ENCODE measurements around the gene SFTPA1. TPM values are rescaled to one million over a fixed set of nuclear protein-coding genes. Genes with fewer than 3 reads are reported as not detected.
A peak's percentile ranks its signal among the peaks of the same experiment; 100 is the strongest.
"Not testable (repeated sequence)": the region's sequence is repeated elsewhere in the genome, so short reads cannot be mapped to it uniquely, and the experiment has no call there.

Gene SFTPA1
- total and polyA plus RNA-seq, 2 experiments from 2014 or later = not detected

- H3K4me2 ChIP-seq = not testable (repeated sequence)
These were observed 11.1 kb upstream of the SFTPA1 start for GRCh38 chr10:79599644-79600043.

GRCh38 chr10:79601939-79602338, 8.8 kb upstream of the SFTPA1 start:
- no peaks in the 10 kb centered on the region for H3K27me3 ChIP-seq (ENCODE audit: insufficient read depth)
- Mint-ChIP-seq H3K27me3 (ENCODE audit: insufficient read depth, low read depth, poor library complexity) (peaks cover 4% of the 10 kb centered on the region), H3K27ac (no peak overlapping the region), H3K36me3 (ENCODE audit: low read depth) (peaks cover 33% of the 10 kb centered on the region), H3K9me3 (peaks cover 42% of the 10 kb centered on the region), H3K4me3 (no peak overlapping the region), H3K4me1 (peaks cover 23% of the 10 kb centered on the region)
- peaks cover 12% of the 10 kb centered on the region; the same call in 1 of the 2 replicates for H3K36me3 ChIP-seq (ENCODE audit: insufficient read depth)
- no peak overlapping the region for H2AFZ ChIP-seq
- no peaks in the 10 kb centered on the region; the same call in 1 of the 2 replicates for H3K4me1 ChIP-seq (ENCODE audit: insufficient read depth)
- H3K4me3 ChIP-seq = no peak overlapping the region
- H3K9me2 ChIP-seq (ENCODE audit: insufficient read depth) = 0 out of 2 replicates have a peak, but pooled peaks cover 9% of the 10 kb centered on the region
- no peak overlapping the region for H3K27ac ChIP-seq (ENCODE audit: low read depth)
- no peak for DNase-seq (ENCODE audit: low spot score)
- H4K20me1 ChIP-seq (replicated peaks; ENCODE audit: insufficient read depth) = no peaks in the 10 kb centered on the region
- H3K4me2 ChIP-seq = no peak overlapping the region
- ATAC-seq = no peak
- no peaks in the 10 kb centered on the region for H3K79me2 ChIP-seq (replicated peaks; ENCODE audit: insufficient read depth)
- no peaks in the 10 kb centered on the region for H3F3A ChIP-seq (replicated peaks; ENCODE audit: low read depth)
- TF ChIP-seq EZH2 (IDR thresholded peaks at IDR 0.05; ENCODE audit: low read depth, unreplicated experiment) = no peak
- no peak for TF ChIP-seq ZNF462 (CRISPR knock-in tag; IDR thresholded peaks at IDR 0.05)
- TF ChIP-seq REST (IDR thresholded peaks at IDR 0.05; ENCODE audit: unreplicated experiment) = no peak
- TF ChIP-seq CTCF (conservative IDR thresholded peaks at IDR 0.05; ENCODE audit: low read depth in 2 of 2) = no peak
- no peak for TF ChIP-seq POLR2AphosphoS5 (IDR thresholded peaks at IDR 0.05; ENCODE audit: low read depth)
- TF ChIP-seq ZNF114 (CRISPR knock-in tag; IDR thresholded peaks at IDR 0.05) = no peak
- no peak for TF ChIP-seq JUNB (IDR thresholded peaks at IDR 0.05; ENCODE audit: unreplicated experiment)
- no peak for TF ChIP-seq CREB1 (CRISPR knock-in tag; IDR thresholded peaks at IDR 0.05; ENCODE audit: low read depth)
- TF ChIP-seq ZNF331 (CRISPR knock-in tag; IDR thresholded peaks at IDR 0.05; ENCODE audit: low read depth) = no peak
- no peak for TF ChIP-seq EZH2phosphoT487 (IDR thresholded peaks at IDR 0.05; ENCODE audit: unreplicated experiment)
- TF ChIP-seq NANOG (IDR thresholded peaks at IDR 0.05; ENCODE audit: borderline replicate concordance) = no peak

More at GRCh38 chr10:79599644-79600043, 11.1 kb upstream of the SFTPA1 start:
- peaks cover 12% of the 10 kb centered on the region; the same call in 1 of the 2 replicates for H3K36me3 ChIP-seq (ENCODE audit: insufficient read depth)
- not testable (repeated sequence) for H3K79me2 ChIP-seq (replicated peaks; ENCODE audit: insufficient read depth); H3K27me3 Mint-ChIP-seq (ENCODE audit: insufficient read depth, low read depth, poor library complexity); H2AFZ ChIP-seq; H3K27me3 ChIP-seq (ENCODE audit: insufficient read depth); H3K9me2 ChIP-seq (ENCODE audit: insufficient read depth); H3K4me3 ChIP-seq; H4K20me1 ChIP-seq (replicated peaks; ENCODE audit: insufficient read depth); ATAC-seq; H3K4me3 Mint-ChIP-seq; H3K4me1 ChIP-seq (ENCODE audit: insufficient read depth); H3F3A ChIP-seq (replicated peaks; ENCODE audit: low read depth)
- peaks cover 23% of the 10 kb centered on the region for H3K4me1 Mint-ChIP-seq
- H3K36me3 Mint-ChIP-seq (ENCODE audit: low read depth) = peaks cover 45% of the 10 kb centered on the region
- H3K27ac Mint-ChIP-seq = peak overlapping the region; percentile 89
- H3K27ac ChIP-seq (ENCODE audit: low read depth) = peak overlapping the region; percentile 43; the same call in 1 of the 2 replicates
- peaks cover 57% of the 10 kb centered on the region for H3K9me3 Mint-ChIP-seq
- peak; percentile 72 for DNase-seq (ENCODE audit: low spot score)

Data from GM23338 (cell line).